Osteoblast (primary cell): ENCODE results near the gene PARK7. TPM values are rescaled to one million over a fixed set of nuclear protein-coding genes. Genes with fewer than 3 reads are reported as not detected.

ENCODE experiments used
- DNase-seq: peaks from one replicate; pipeline ENCODE4 v3.0.0; 2011; ENCODE audit warnings: low spot score, mixed read lengths; ENCODE audit not compliant: insufficient read length; ENCODE audit errors: missing footprints
- H2AFZ ChIP-seq: 2 replicates; pipeline ENCODE4 v1.6.0; 2011; ENCODE audit warnings: mild to moderate bottlenecking, low read length
- H3K27ac ChIP-seq: 2 replicates; pipeline ENCODE4 v1.5.1; 2011; ENCODE audit warnings: mild to moderate bottlenecking, low read depth, low read length, moderate library complexity
- H3K27me3 ChIP-seq: 2 replicates; pipeline ENCODE4 v1.6.0; 2012; ENCODE audit warnings: mild to moderate bottlenecking, control low read depth, inconsistent platforms, low read length, moderate library complexity; ENCODE audit not compliant: insufficient read depth
- H3K36me3 ChIP-seq: 2 replicates; pipeline ENCODE4 v1.5.1; 2011; ENCODE audit warnings: mild to moderate bottlenecking, low read length, control low read depth, moderate library complexity; ENCODE audit not compliant: insufficient read depth
- H3K4me1 ChIP-seq: 2 replicates; pipeline ENCODE4 v1.5.1; 2011; ENCODE audit warnings: mild to moderate bottlenecking, low read length, control low read depth, moderate library complexity; ENCODE audit not compliant: insufficient read depth
- H3K4me2 ChIP-seq: 2 replicates; pipeline ENCODE4 v1.6.0; 2011; ENCODE audit warnings: mild to moderate bottlenecking, low read length; ENCODE audit not compliant: insufficient read depth
- H3K4me3 ChIP-seq: fragments of 200-600 bp; sonication (generic); 3 replicates; pipeline ENCODE4 v1.5.1; 2012; ENCODE audit warnings: mild to moderate bottlenecking, low read length, inconsistent platforms; ENCODE audit not compliant: insufficient read depth
- H3K79me2 ChIP-seq: 2 replicates; pipeline ENCODE4 v1.6.0; 2012; ENCODE audit warnings: mild to moderate bottlenecking, low read length, control low read depth, inconsistent platforms; ENCODE audit not compliant: insufficient read depth
- H3K9me3 ChIP-seq: 2 replicates; pipeline ENCODE4 v1.5.1; 2011; ENCODE audit warnings: low read depth, low read length, control low read depth
- H4K20me1 ChIP-seq: 2 replicates; pipeline ENCODE4 v1.6.0; 2012; ENCODE audit warnings: mild to moderate bottlenecking, low read length, control low read depth; ENCODE audit not compliant: insufficient read depth
- total RNA-seq: library from RNA; depleted of rRNA; stranded (reverse); fragments of >200 nt; gene quantifications from 2 replicates; pipeline ENCODE4 v1.2.3, GENCODE V29; 2012
- TF ChIP-seq, protein P1 (sequence below): IDR thresholded peaks from 2 replicates; pipeline ENCODE4 v1.5.1; 2011; ENCODE audit warnings: mild to moderate bottlenecking, low read depth, low read length, moderate library complexity; ENCODE audit errors: extremely low read depth

The PARK7 gene
- total RNA-seq, 1 donor = 168 TPM

DNA sequence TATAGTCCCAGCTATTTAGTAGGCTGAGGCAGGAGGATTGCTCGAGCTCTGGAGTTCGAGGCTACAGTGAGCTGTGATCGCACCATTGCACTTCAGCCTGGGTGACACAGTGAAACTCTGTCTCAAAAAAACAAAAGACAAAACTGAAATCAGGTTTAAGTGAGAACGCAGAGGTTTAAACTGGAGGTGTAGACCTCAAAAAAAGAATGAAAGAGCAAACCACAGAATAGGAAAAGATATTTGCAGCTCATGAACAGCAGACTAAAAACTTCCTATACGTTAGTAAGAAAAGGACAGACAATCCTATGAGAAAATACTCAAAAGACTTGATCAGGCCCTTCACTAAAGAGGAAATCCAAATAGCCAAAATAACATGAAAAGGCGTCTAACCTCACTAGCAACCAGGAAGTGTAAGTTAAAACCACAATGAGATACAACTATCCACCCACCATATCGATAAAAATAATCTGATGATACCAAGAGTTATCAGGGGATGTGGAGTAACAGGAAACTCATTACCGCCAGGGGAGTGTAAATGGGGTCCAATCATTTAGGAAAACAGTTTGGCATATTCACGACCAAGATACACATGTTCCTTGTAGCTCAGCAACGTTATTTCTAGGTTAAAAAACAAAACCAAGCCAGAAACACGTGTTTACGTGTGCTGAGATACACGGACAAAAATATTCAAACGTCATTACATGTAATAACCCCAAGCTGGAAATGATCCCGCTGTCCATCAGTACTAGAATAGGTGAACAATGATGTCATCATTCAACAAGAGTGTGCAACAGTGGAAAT lies 30.7 kb upstream of the PARK7 start:
- Histone ChIP-seq H3K4me1 (no peaks in the 10 kb centered on the region), H3K27me3 (peaks cover 37% of the 10 kb centered on the region), H3K4me2 (no peak overlapping the region), H3K4me3 (no peak overlapping the region), H2AFZ (no peak overlapping the region), H3K36me3 (no peaks in the 10 kb centered on the region), H4K20me1 (no peaks in the 10 kb centered on the region), H3K9me3 (no peaks in the 10 kb centered on the region), H3K79me2 (no peaks in the 10 kb centered on the region), H3K27ac (no peak overlapping the region)
- TF ChIP-seq, protein P1, sequence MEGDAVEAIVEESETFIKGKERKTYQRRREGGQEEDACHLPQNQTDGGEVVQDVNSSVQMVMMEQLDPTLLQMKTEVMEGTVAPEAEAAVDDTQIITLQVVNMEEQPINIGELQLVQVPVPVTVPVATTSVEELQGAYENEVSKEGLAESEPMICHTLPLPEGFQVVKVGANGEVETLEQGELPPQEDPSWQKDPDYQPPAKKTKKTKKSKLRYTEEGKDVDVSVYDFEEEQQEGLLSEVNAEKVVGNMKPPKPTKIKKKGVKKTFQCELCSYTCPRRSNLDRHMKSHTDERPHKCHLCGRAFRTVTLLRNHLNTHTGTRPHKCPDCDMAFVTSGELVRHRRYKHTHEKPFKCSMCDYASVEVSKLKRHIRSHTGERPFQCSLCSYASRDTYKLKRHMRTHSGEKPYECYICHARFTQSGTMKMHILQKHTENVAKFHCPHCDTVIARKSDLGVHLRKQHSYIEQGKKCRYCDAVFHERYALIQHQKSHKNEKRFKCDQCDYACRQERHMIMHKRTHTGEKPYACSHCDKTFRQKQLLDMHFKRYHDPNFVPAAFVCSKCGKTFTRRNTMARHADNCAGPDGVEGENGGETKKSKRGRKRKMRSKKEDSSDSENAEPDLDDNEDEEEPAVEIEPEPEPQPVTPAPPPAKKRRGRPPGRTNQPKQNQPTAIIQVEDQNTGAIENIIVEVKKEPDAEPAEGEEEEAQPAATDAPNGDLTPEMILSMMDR = no peak
- no peak for DNase-seq

DNA sequence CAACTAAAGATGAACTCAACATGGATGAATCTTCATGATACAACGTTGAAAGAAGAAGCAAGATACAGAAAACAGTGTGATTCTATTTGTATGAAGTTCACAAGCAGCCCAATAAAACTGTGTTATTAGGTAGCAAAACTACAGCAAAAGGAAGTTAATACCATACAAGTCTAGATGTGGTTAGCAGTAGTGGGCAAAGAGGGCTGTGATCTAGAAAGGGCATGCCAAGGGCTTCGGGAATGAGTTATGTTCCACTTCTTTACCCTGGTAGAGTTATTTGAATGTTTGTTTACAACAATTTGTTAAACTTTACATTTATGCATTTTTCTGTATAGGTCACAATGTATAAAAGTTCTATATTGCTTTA lies 30.1 kb upstream of the PARK7 start:
- Histone ChIP-seq H3K4me1 (no peaks in the 10 kb centered on the region), H2AFZ (no peak overlapping the region), H3K79me2 (no peaks in the 10 kb centered on the region), H3K9me3 (no peaks in the 10 kb centered on the region), H3K36me3 (no peaks in the 10 kb centered on the region), H3K4me3 (no peak overlapping the region), H3K4me2 (no peak overlapping the region), H3K27me3 (peaks cover 36% of the 10 kb centered on the region), H4K20me1 (no peaks in the 10 kb centered on the region), H3K27ac (no peak overlapping the region)
- no peak for DNase-seq
- TF ChIP-seq, protein P1 = no peak

DNA sequence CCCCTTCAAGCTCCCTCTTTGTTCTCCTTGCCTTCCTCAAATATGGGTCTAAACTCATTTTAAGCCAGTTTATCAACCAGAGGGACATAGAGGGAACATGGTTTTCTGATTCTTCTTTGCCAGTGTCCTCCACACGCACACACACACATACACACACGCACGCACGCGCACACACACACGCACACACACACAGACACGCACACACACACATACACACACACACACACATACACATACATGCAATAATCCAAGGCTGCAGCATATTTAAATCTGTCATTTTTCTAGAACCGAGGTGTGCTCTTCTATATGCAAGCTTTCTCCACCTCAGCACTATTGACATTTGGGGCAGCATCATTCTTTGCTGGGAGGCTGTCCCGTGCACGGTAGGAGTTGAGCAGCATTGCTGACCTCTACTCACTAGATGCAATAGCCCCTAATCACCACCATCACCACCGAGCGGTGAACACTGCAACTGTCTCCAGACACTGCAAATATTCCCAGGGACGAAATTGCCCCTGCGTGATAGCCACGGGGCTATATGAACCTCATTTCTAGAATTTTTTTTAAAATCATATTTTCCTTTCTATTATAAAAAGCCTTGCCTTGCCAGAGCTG lies 28.9 kb upstream of the PARK7 start:
- Histone ChIP-seq H4K20me1 (no peaks in the 10 kb centered on the region), H3K4me2 (no peak overlapping the region), H3K27me3 (peaks cover 35% of the 10 kb centered on the region), H3K79me2 (no peaks in the 10 kb centered on the region), H3K4me1 (no peaks in the 10 kb centered on the region), H3K9me3 (no peaks in the 10 kb centered on the region), H2AFZ (no peak overlapping the region), H3K27ac (no peak overlapping the region), H3K4me3 (no peak overlapping the region), H3K36me3 (no peaks in the 10 kb centered on the region)
- DNase-seq = no peak
- TF ChIP-seq, protein P1 = no peak

DNA sequence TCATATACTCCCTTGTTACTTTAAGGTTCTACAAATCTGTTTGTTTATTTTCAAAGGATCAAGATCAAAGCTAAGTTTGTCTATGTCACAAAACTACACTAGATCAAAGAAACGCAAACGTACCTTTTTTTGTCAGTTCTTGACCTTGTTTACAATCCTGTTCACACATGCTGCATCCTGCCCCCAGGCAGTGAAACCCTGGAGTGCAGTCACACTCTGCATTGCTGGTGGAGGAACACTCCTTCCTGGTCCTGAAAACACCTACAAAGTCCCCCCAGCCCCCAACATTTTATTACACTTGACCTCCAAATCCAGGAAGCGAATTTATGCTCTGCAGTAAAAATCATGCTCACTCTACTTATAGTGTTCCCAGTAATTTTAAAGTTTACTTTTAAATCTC lies 23.4 kb upstream of the PARK7 start:
- Histone ChIP-seq H3K79me2 (no peaks in the 10 kb centered on the region), H3K36me3 (no peaks in the 10 kb centered on the region)

More for the DNA sequence above, 23.4 kb upstream of the PARK7 start:
- H3K4me1 ChIP-seq = peaks cover 19% of the 10 kb centered on the region
- H4K20me1 ChIP-seq = no peaks in the 10 kb centered on the region
- H2AFZ ChIP-seq = no peak overlapping the region
- no peak overlapping the region for H3K4me3 ChIP-seq
- no peak overlapping the region for H3K27ac ChIP-seq
- peaks cover 38% of the 10 kb centered on the region for H3K27me3 ChIP-seq
- H3K9me3 ChIP-seq = no peaks in the 10 kb centered on the region
- DNase-seq = no peak
- no peak overlapping the region for H3K4me2 ChIP-seq
- TF ChIP-seq, protein P1 = no peak
